Breast epithelium (tissue), 4 donors: Measurements from ENCODE around the gene LPCAT2. TPM values are rescaled to one million over a fixed set of nuclear protein-coding genes. Genes with fewer than 3 reads are reported as not detected.

Experiments
- DNase-seq, 2 donors: peaks; one replicate each; pipeline ENCODE4 v3.0.0-alpha.2; 2019; ENCODE audit warnings: low spot score in 2 of 2
- H3K27ac ChIP-seq, 2 donors: fragments of 200-600 bp; sonication (generic) in 1 of 2; one replicate each; pipeline ENCODE4 v1.5.1; 2016 to 2019; ENCODE audit warnings: mild to moderate bottlenecking in 1 of 2
- H3K27me3 ChIP-seq, 2 donors: fragments of 200-600 bp; sonication (generic) in 1 of 2; one replicate each; pipeline versions ENCODE4 v1.5.1 to v1.6.0; 2017 to 2019; ENCODE audit warnings: control low read depth in 1 of 2, mild to moderate bottlenecking in 1 of 2
- H3K36me3 ChIP-seq: fragments of 200-600 bp; one replicate; pipeline ENCODE4 v1.5.1; 2019
- H3K4me1 ChIP-seq, 2 donors: fragments of 200-600 bp; sonication (generic); one replicate each; pipeline ENCODE4 v1.5.1; 2016 to 2019; ENCODE audit warnings: control low read depth in 1 of 2
- H3K4me3 ChIP-seq, 3 donors: fragments of 200-600 bp; sonication (generic); 1 replicate in 2 of 3; 2 replicates in 1 of 3; pipeline ENCODE4 v1.5.1; 2016 to 2019; ENCODE audit warnings: mild to moderate bottlenecking in 3 of 3, moderate library complexity in 2 of 3
- H3K9me3 ChIP-seq, 2 donors: fragments of 200-600 bp; sonication (generic) in 1 of 2; one replicate each; pipeline ENCODE4 v1.5.1; 2016 to 2019; ENCODE audit warnings: control low read depth in 1 of 2
- CTCF ChIP-seq, 3 donors: fragments of 450-650 bp; IDR thresholded peaks; one replicate each; pipeline ENCODE4 v1.5.1; 2016 to 2017; ENCODE audit warnings: antibody characterized with exemption in 3 of 3, mild to moderate bottlenecking in 3 of 3, moderate library complexity in 3 of 3
- POLR2A ChIP-seq: fragments of 450-650 bp; IDR thresholded peaks from one replicate; pipeline ENCODE4 v1.6.1; 2016; ENCODE audit warnings: antibody characterized with exemption, mild to moderate bottlenecking, moderate library complexity
- POLR2AphosphoS5 ChIP-seq, 3 donors: sonication (generic); formaldehyde crosslinking; IDR thresholded peaks; one replicate each; pipeline ENCODE4 v1.6.1; 2017; ENCODE audit warnings: antibody characterized with exemption in 3 of 3
- intact Hi-C: fragments of 100-400 bp; cut with DNase I; formaldehyde crosslinking; loops from one replicate; pipeline ENCODE4 v1.15.1; 2023; ENCODE audit warnings: low total_unique reads
- total RNA-seq, 3 donors: library from RNA; depleted of rRNA; stranded (reverse); fragments of >200 nt; gene quantifications; one replicate each; pipeline ENCODE4 v1.1.0, GENCODE V29; 2016

The LPCAT2 gene
- total RNA-seq, 3 donors from 2014 or later: 12.3 to 35.9 (median 24.3) TPM

GRCh38 chr16:55503726-55504550 lies 4.9 kb upstream of the LPCAT2 start:
- TF ChIP-seq POLR2AphosphoS5 (IDR thresholded peaks at IDR 0.05): no peak
- no peak for TF ChIP-seq CTCF (IDR thresholded peaks at IDR 0.05)
- TF ChIP-seq POLR2A: no peak
- no peak for DNase-seq
- intact Hi-C loops: no loop called here
- no peaks in the 10 kb centered on the region for H3K27me3 ChIP-seq
- H3K36me3 ChIP-seq: no peaks in the 10 kb centered on the region
- no peaks in the 10 kb centered on the region for H3K9me3 ChIP-seq
- H3K4me1 ChIP-seq: peaks cover 14 to 17% of the 10 kb centered on the region in 2 donors
- no peak overlapping the region for H3K4me3 ChIP-seq
- peak overlapping the region in 1 of 2 donors; percentile 54 for H3K27ac ChIP-seq

- intact Hi-C loops: no loop called here
- no peak for DNase-seq
- H3K9me3 ChIP-seq: no peaks in the 10 kb centered on the region
- peaks cover 14 to 17% of the 10 kb centered on the region in 2 donors for H3K4me1 ChIP-seq
- H3K27ac ChIP-seq: no peak overlapping the region
- H3K4me3 ChIP-seq: no peak overlapping the region
- no peaks in the 10 kb centered on the region for H3K36me3 ChIP-seq
- H3K27me3 ChIP-seq: no peaks in the 10 kb centered on the region
- no peak for TF ChIP-seq CTCF (IDR thresholded peaks at IDR 0.05)
These were observed 3.4 kb upstream of the LPCAT2 start for GRCh38 chr16:55505333-55506015.

- Histone ChIP-seq H3K4me1 (peaks cover 9 to 15% of the 10 kb centered on the region in 2 donors), H3K27ac (no peak overlapping the region), H3K4me3 (no peak overlapping the region), H3K9me3 (no peaks in the 10 kb centered on the region), H3K27me3 (no peaks in the 10 kb centered on the region), H3K36me3 (no peaks in the 10 kb centered on the region)
- intact Hi-C loops: no loop called here
- TF ChIP-seq POLR2A (no peak), POLR2AphosphoS5 (IDR thresholded peaks at IDR 0.05) (no peak)
- DNase-seq: no peak
These were observed 2.8 kb upstream of the LPCAT2 start for GRCh38 chr16:55506083-55506482.

GRCh38 chr16:55506708-55507107 lies 2.2 kb upstream of the LPCAT2 start:
- TF ChIP-seq POLR2A: no peak
- no peak for TF ChIP-seq CTCF (IDR thresholded peaks at IDR 0.05)
- no peak for TF ChIP-seq POLR2AphosphoS5 (IDR thresholded peaks at IDR 0.05)
- Histone ChIP-seq H3K9me3 (no peaks in the 10 kb centered on the region), H3K4me1 (peaks cover 9 to 10% of the 10 kb centered on the region in 2 donors), H3K27ac (no peak overlapping the region), H3K27me3 (no peaks in the 10 kb centered on the region), H3K4me3 (no peak overlapping the region), H3K36me3 (no peaks in the 10 kb centered on the region)
- no peak for DNase-seq
- intact Hi-C loops: no loop called here

- Histone ChIP-seq H3K27ac (peak overlapping the region; percentile 80 to 83), H3K4me3 (peak overlapping the region; percentile 56 to 78 (median 66))
These were observed 476 bp upstream of the LPCAT2 start for GRCh38 chr16:55508271-55508921.

More at GRCh38 chr16:55508271-55508921, 476 bp upstream of the LPCAT2 start:
- no peak for DNase-seq
- intact Hi-C loops: no loop called here
- H3K4me1 ChIP-seq: no peaks in the 10 kb centered on the region
- H3K36me3 ChIP-seq: no peaks in the 10 kb centered on the region
- H3K9me3 ChIP-seq: peaks cover 7 to 11% of the 10 kb centered on the region in 2 donors
- no peaks in the 10 kb centered on the region for H3K27me3 ChIP-seq
- TF ChIP-seq CTCF (IDR thresholded peaks at IDR 0.05): no peak
- no peak for TF ChIP-seq POLR2A
- TF ChIP-seq POLR2AphosphoS5 (IDR thresholded peaks at IDR 0.05): no peak
